ENCODE results near the gene ZNG1A. TPM values are rescaled to one million over a fixed set of nuclear protein-coding genes. Genes with fewer than 3 reads are reported as not detected.
"Not testable (repeated sequence)": the region's sequence is repeated elsewhere in the genome, so short reads cannot be mapped to it uniquely, and the experiment has no call there.

Gene ZNG1A
- total RNA-seq, 1 donor from 2014 or later = 33.8 TPM

- peaks cover 3% of the 10 kb centered on the region for H3K27me3 Mint-ChIP-seq
- no peak overlapping the region for H3K4me3 Mint-ChIP-seq (ENCODE audit: low read depth)
- peaks cover 10% of the 10 kb centered on the region for H3K4me1 Mint-ChIP-seq (ENCODE audit: low read depth)
- H3K9me3 Mint-ChIP-seq (ENCODE audit: low read depth) = no peaks in the 10 kb centered on the region
- no peak overlapping the region for H3K27ac Mint-ChIP-seq
- no peak for DNase-seq (ENCODE audit: low spot score, unreplicated experiment)
- no peak for TF ChIP-seq CTCF (IDR thresholded peaks at IDR 0.05; ENCODE audit: unreplicated experiment)
- H3K36me3 Mint-ChIP-seq (ENCODE audit: insufficient read depth) = no peaks in the 10 kb centered on the region
Observed at GRCh38 chr9:221989-222776, 43.3 kb upstream of the ZNG1A start.

GRCh38 chr9:219670-220365 lies 41.0 kb upstream of the ZNG1A start:
- no peak for TF ChIP-seq CTCF (IDR thresholded peaks at IDR 0.05; ENCODE audit: unreplicated experiment)
- Mint-ChIP-seq H3K27me3 (peaks cover 14% of the 10 kb centered on the region), H3K4me3 (ENCODE audit: low read depth) (no peak overlapping the region), H3K36me3 (ENCODE audit: insufficient read depth) (no peaks in the 10 kb centered on the region), H3K4me1 (ENCODE audit: low read depth) (peaks cover 12% of the 10 kb centered on the region), H3K27ac (no peak overlapping the region), H3K9me3 (ENCODE audit: low read depth) (no peaks in the 10 kb centered on the region)
- no peak for DNase-seq (ENCODE audit: low spot score, unreplicated experiment)

- H3K27me3 Mint-ChIP-seq = peaks cover 14% of the 10 kb centered on the region
- H3K4me3 Mint-ChIP-seq (ENCODE audit: low read depth); H3K36me3 Mint-ChIP-seq (ENCODE audit: insufficient read depth): not testable (repeated sequence)
Observed at GRCh38 chr9:219036-219435, 40.2 kb upstream of the ZNG1A start.

GRCh38 chr9:217950-218349 lies 39.1 kb upstream of the ZNG1A start:
- DNase-seq (ENCODE audit: low spot score, unreplicated experiment) = no peak
- no peak for TF ChIP-seq CTCF (IDR thresholded peaks at IDR 0.05; ENCODE audit: unreplicated experiment)
- peaks cover 14% of the 10 kb centered on the region for H3K27me3 Mint-ChIP-seq
- H3K4me3 Mint-ChIP-seq (ENCODE audit: low read depth) = no peak overlapping the region
- H3K9me3 Mint-ChIP-seq (ENCODE audit: low read depth) = no peaks in the 10 kb centered on the region
- no peak overlapping the region for H3K27ac Mint-ChIP-seq
- H3K36me3 Mint-ChIP-seq (ENCODE audit: insufficient read depth) = no peaks in the 10 kb centered on the region
- peaks cover 10% of the 10 kb centered on the region for H3K4me1 Mint-ChIP-seq (ENCODE audit: low read depth)

More at GRCh38 chr9:219036-219435, 40.2 kb upstream of the ZNG1A start:
- not testable (repeated sequence) for H3K27ac Mint-ChIP-seq; H3K9me3 Mint-ChIP-seq (ENCODE audit: low read depth); DNase-seq (ENCODE audit: low spot score, unreplicated experiment)
- peaks cover 12% of the 10 kb centered on the region for H3K4me1 Mint-ChIP-seq (ENCODE audit: low read depth)

GRCh38 chr9:216866-217265 lies 38.0 kb upstream of the ZNG1A start:
- no peak overlapping the region for H3K4me3 Mint-ChIP-seq (ENCODE audit: low read depth)

More at GRCh38 chr9:216866-217265, 38.0 kb upstream of the ZNG1A start:
- Mint-ChIP-seq H3K9me3 (ENCODE audit: low read depth) (no peaks in the 10 kb centered on the region), H3K27ac (no peak overlapping the region), H3K27me3 (peaks cover 14% of the 10 kb centered on the region), H3K4me1 (ENCODE audit: low read depth) (peaks cover 2% of the 10 kb centered on the region), H3K36me3 (ENCODE audit: insufficient read depth) (no peaks in the 10 kb centered on the region)
- no peak for DNase-seq (ENCODE audit: low spot score, unreplicated experiment)
- TF ChIP-seq CTCF (IDR thresholded peaks at IDR 0.05; ENCODE audit: unreplicated experiment) = no peak
